ENCODE data around the gene DNAH9. TPM values are rescaled to one million over a fixed set of nuclear protein-coding genes. Genes with fewer than 3 reads are reported as not detected.

DNAH9 gene
- total and polyA plus RNA-seq, 2 of the 8 experiments (the other 6 are each of a cell fraction or from before 2014, with no cell fraction given), result 0.21 to 0.86 TPM

DNA sequence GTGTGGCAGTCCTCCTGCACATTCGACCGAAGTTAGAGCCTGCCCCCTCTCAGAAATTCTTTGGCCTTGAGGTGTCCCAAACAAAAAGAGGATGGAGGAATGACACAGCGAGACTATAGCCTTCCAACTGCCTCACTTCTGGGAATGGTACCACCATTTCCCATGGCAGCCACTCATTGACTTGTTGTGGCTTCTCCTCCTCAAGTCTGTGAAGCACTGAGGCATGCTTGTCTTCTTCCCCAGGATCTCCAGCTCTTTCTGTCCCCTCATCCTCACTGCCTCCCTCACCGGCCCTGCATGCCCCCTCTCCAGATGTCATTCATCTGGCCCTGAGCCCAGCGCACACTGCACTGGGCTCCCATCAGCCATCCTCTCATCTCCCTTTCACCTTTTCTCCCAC lies 43.7 kb upstream of the DNAH9 start:
- CTCF ChIA-PET (ENCODE audit: partially characterized antibody), result interaction anchor here (0.6 to 1.6 kb wide), 2 partner anchors 379 to 679 kb away, joined by 3 to 7 read pairs; no protein-coding TSS in a partner anchor
- POLR2A ChIA-PET (ENCODE audit: partially characterized antibody), result interaction anchor here (0.6 kb wide), 1 partner anchor 774 kb away, joined by 3 read pairs; no protein-coding TSS in a partner anchor
- no peak overlapping the region for H3K27ac ChIP-seq (ENCODE audit: low read depth, low read length)

More for the DNA sequence above, 43.7 kb upstream of the DNAH9 start:
- DNase-seq (ENCODE audit: low read depth in 1 of 2, low spot score in 2 of 2) (no peak), FAIRE-seq (no peak)
- Histone ChIP-seq H3K14ac (ENCODE audit: insufficient read length) (no peak overlapping the region), H3K4me1 (replicated peaks in 1 of 4; ENCODE audit: control insufficient read depth in 3 of 4, insufficient read depth in 4 of 4, low read length in 3 of 4) (peaks cover 0 to 3% (median 0%) of the 10 kb centered on the region in 4 experiments; a peak in 3 of 7 replicates), H3K4me3 (ENCODE audit: extremely low read depth in 1 of 4, insufficient read depth in 2 of 4, low read depth in 3 of 4, low read length in 4 of 4) (no peak overlapping the region), H3K18ac (ENCODE audit: extremely low read depth, low read length) (no peak overlapping the region), H2AFZ (ENCODE audit: low read length) (no peak overlapping the region), H3K9me3 (ENCODE audit: insufficient read depth in 2 of 2, low read depth in 1 of 2, low read length in 1 of 2) (no peaks in the 10 kb centered on the region), H3K56ac (replicated peaks; ENCODE audit: insufficient read length, low read depth, low read length) (no peak overlapping the region), H4K8ac (ENCODE audit: extremely low read depth, insufficient read depth, low read length) (no peak overlapping the region), H3K27me3 (replicated peaks in 1 of 4; ENCODE audit: control insufficient read depth in 3 of 4, extremely low read depth in 1 of 4, insufficient read depth in 3 of 4, low read length in 3 of 4) (no peaks in the 10 kb centered on the region), H3K79me1 (ENCODE audit: low read depth, low read length) (no peaks in the 10 kb centered on the region), H2AK5ac (ENCODE audit: low read depth, low read length) (no peak overlapping the region), H3K79me2 (ENCODE audit: control insufficient read depth in 1 of 2, insufficient read depth in 2 of 2, low read length in 2 of 2) (no peaks in the 10 kb centered on the region), H2BK20ac (ENCODE audit: low read length) (no peak overlapping the region), H2BK15ac (ENCODE audit: low read length) (no peak overlapping the region), H3K23me2 (ENCODE audit: low read depth, low read length) (no peaks in the 10 kb centered on the region; the same call in 1 of the 2 replicates), H2BK5ac (ENCODE audit: low read depth, low read length) (no peak overlapping the region), H4K91ac (replicated peaks; ENCODE audit: insufficient read length, low read length) (no peak overlapping the region), H3K4me2 (ENCODE audit: insufficient read depth in 1 of 2, low read depth in 2 of 2, low read length in 2 of 2) (no peak overlapping the region), H4K20me1 (replicated peaks in 1 of 2; ENCODE audit: control insufficient read depth in 1 of 2, insufficient read depth in 2 of 2, low read length in 2 of 2) (no peaks in the 10 kb centered on the region), H3K9ac (replicated peaks in 1 of 4; ENCODE audit: extremely low read depth in 1 of 4, low read depth in 3 of 4, low read length in 3 of 4) (no peak overlapping the region), H2BK12ac (ENCODE audit: low read depth, low read length) (no peak overlapping the region), H3K36me3 (ENCODE audit: control insufficient read depth in 2 of 4, insufficient read depth in 4 of 4, low read length in 3 of 4) (no peaks in the 10 kb centered on the region), H2BK120ac (replicated peaks; ENCODE audit: low read depth, low read length) (no peak overlapping the region), H3K23ac (ENCODE audit: insufficient read length) (no peak overlapping the region), H3K4ac (replicated peaks; ENCODE audit: insufficient read length, low read depth, low read length) (no peak overlapping the region), H4K5ac (ENCODE audit: insufficient read length, low read depth, low read length) (no peak overlapping the region)
- WGBS, 2 experiments (ENCODE audit: extremely low coverage in 1 of 2, insufficient coverage in 1 of 2, insufficient read length in 1 of 2, insufficient replicate concordance in 2 of 2, low coverage in 1 of 2, low lambda C conversion rate in 2 of 2, missing lambda C conversion rate in 1 of 2), result 86% methylated on average over 5 of the region's 5 CpGs; no CpG with 5 or more reads in 1 of the 2 experiments
- TF ChIP-seq GTF2F1 (IDR thresholded peaks at IDR 0.05; ENCODE audit: borderline replicate concordance, low read depth, low read length), result no peak
- TF ChIP-seq ZNF274 (IDR thresholded peaks at IDR 0.05; ENCODE audit: borderline replicate concordance, extremely low read depth, low read length), result no peak
- TF ChIP-seq SP4 (IDR thresholded peaks at IDR 0.05; ENCODE audit: low read length), result no peak
- no peak for TF ChIP-seq TCF12 (IDR thresholded peaks at IDR 0.05; ENCODE audit: low read depth, low read length)
- TF ChIP-seq SIN3A (conservative IDR thresholded peaks at IDR 0.05 in 1 of 2, IDR thresholded peaks at IDR 0.05 in 1 of 2; ENCODE audit: low read depth in 1 of 2, low read length in 2 of 2), result no peak
- TF ChIP-seq HDAC6 (IDR thresholded peaks at IDR 0.05; ENCODE audit: low read depth, low read length), result no peak
- no peak for TF ChIP-seq HDAC2 (IDR thresholded peaks at IDR 0.05; ENCODE audit: borderline replicate concordance in 1 of 2, low read depth in 2 of 2, low read length in 2 of 2)
- TF ChIP-seq, protein P1, sequence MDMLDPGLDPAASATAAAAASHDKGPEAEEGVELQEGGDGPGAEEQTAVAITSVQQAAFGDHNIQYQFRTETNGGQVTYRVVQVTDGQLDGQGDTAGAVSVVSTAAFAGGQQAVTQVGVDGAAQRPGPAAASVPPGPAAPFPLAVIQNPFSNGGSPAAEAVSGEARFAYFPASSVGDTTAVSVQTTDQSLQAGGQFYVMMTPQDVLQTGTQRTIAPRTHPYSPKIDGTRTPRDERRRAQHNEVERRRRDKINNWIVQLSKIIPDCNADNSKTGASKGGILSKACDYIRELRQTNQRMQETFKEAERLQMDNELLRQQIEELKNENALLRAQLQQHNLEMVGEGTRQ (IDR thresholded peaks at IDR 0.05; ENCODE audit: low read length), result no peak
- TF ChIP-seq YY1 (IDR thresholded peaks at IDR 0.05; ENCODE audit: low read depth, low read length), result no peak
- TF ChIP-seq, protein P2, sequence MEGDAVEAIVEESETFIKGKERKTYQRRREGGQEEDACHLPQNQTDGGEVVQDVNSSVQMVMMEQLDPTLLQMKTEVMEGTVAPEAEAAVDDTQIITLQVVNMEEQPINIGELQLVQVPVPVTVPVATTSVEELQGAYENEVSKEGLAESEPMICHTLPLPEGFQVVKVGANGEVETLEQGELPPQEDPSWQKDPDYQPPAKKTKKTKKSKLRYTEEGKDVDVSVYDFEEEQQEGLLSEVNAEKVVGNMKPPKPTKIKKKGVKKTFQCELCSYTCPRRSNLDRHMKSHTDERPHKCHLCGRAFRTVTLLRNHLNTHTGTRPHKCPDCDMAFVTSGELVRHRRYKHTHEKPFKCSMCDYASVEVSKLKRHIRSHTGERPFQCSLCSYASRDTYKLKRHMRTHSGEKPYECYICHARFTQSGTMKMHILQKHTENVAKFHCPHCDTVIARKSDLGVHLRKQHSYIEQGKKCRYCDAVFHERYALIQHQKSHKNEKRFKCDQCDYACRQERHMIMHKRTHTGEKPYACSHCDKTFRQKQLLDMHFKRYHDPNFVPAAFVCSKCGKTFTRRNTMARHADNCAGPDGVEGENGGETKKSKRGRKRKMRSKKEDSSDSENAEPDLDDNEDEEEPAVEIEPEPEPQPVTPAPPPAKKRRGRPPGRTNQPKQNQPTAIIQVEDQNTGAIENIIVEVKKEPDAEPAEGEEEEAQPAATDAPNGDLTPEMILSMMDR (IDR thresholded peaks at IDR 0.05; ENCODE audit: control extremely low read depth in 1 of 3, insufficient read depth in 1 of 3, low read depth in 1 of 3, low read length in 3 of 3), result no peak

Measured in H1 (cell line).